ENCODE measurements around the gene FKBP1B.
A peak's percentile ranks its signal among the peaks of the same experiment; 100 is the strongest.

Gene FKBP1B

GRCh38 chr2:24049485-24050021, at the start of gene FKBP1B:
Gene FKBP1B, plus strand, starts transcription at chr2:24049741. Its CDS starts 109 bp downstream, at chr2:24049850.
- ChIA-PET CTCF (interaction anchor here (0.5 to 2.0 kb wide), 4 partner anchors 12 to 226 kb away, joined by 3 to 6 read pairs (median 4); partner anchors contain the start of gene TP53I3), POLR2A (interaction anchor here (0.8 to 3.6 kb wide), 5 partner anchors 10 to 122 kb away, joined by 4 to 20 read pairs (median 7); partner anchors contain the start of genes ATAD2B and SF3B6)
- no peaks in the 10 kb centered on the region for H3K9me3 ChIP-seq (ENCODE audit: control insufficient read depth, insufficient read depth, low read depth, low read length)
- H3K36me3 ChIP-seq (ENCODE audit: control insufficient read depth in 2 of 2, insufficient read depth in 1 of 2, low read length in 2 of 2), result peaks cover 0 to 10% of the 10 kb centered on the region in 2 experiments; a peak in 1 of 3 replicates
- H3K4me1 ChIP-seq (ENCODE audit: control insufficient read depth, insufficient read depth, low read length), result peaks cover 9% of the 10 kb centered on the region; the same call in 1 of the 2 replicates
- peak within 1 kb of the TSS; percentile 66; the same call in 1 of the 2 replicates for H3K27ac ChIP-seq (ENCODE audit: extremely low read depth, low read depth, low read length)
- H3K4me3 ChIP-seq (ENCODE audit: low read depth, low read length), result peak within 1 kb of the TSS; percentile 79
- TF ChIP-seq ZFP69B (tag by site-specific recombination; IDR thresholded peaks at IDR 0.05) (0 out of 2 replicates have a peak, but pooled peaks have one; percentile 15), ZNF670 (tag by site-specific recombination; IDR thresholded peaks at IDR 0.05; ENCODE audit: low read depth) (no peak), PATZ1 (tag by site-specific recombination; IDR thresholded peaks at IDR 0.05) (peak; percentile 34; the same call in 1 of the 2 replicates), ZNF701 (tag by site-specific recombination; IDR thresholded peaks at IDR 0.05) (no peak), ZNF501 (tag by site-specific recombination; IDR thresholded peaks at IDR 0.05) (no peak), KLF7 (tag by site-specific recombination; IDR thresholded peaks at IDR 0.05; ENCODE audit: borderline replicate concordance) (0 out of 2 replicates have a peak, but pooled peaks have one; percentile 38), ZNF132 (tag by site-specific recombination; IDR thresholded peaks at IDR 0.05; ENCODE audit: borderline replicate concordance) (no peak), ZBTB20 (tag by site-specific recombination; IDR thresholded peaks at IDR 0.05) (no peak), SCRT2 (tag by site-specific recombination; IDR thresholded peaks at IDR 0.05) (no peak), ZNF792 (tag by site-specific recombination; IDR thresholded peaks at IDR 0.05) (no peak), ZNF777 (tag by site-specific recombination; IDR thresholded peaks at IDR 0.05; ENCODE audit: borderline replicate concordance) (no peak), ZFP3 (tag by site-specific recombination; IDR thresholded peaks at IDR 0.05; ENCODE audit: low read depth) (no peak), ZNF549 (tag by site-specific recombination; IDR thresholded peaks at IDR 0.05) (no peak), ZNF660 (tag by site-specific recombination; IDR thresholded peaks at IDR 0.05) (0 out of 2 replicates have a peak, but pooled peaks have one; percentile 30), ZNF707 (tag by site-specific recombination; IDR thresholded peaks at IDR 0.05) (no peak), YY2 (tag by site-specific recombination; IDR thresholded peaks at IDR 0.05) (no peak), ZNF138 (tag by site-specific recombination; IDR thresholded peaks at IDR 0.05; ENCODE audit: borderline replicate concordance) (no peak), ZNF274 (IDR thresholded peaks at IDR 0.05; ENCODE audit: low read length) (no peak), ZNF274 (tag by site-specific recombination; IDR thresholded peaks at IDR 0.05; ENCODE audit: borderline replicate concordance) (no peak), ZNF324 (tag by site-specific recombination; IDR thresholded peaks at IDR 0.05) (no peak), SP3 (tag by site-specific recombination; IDR thresholded peaks at IDR 0.05) (peak; percentile 80), ZNF843 (tag by site-specific recombination; IDR thresholded peaks at IDR 0.05) (no peak), ZNF335 (tag by site-specific recombination; conservative IDR thresholded peaks at IDR 0.05) (no peak; the same call in 1 of the 2 replicates), ZBTB17 (tag by site-specific recombination; IDR thresholded peaks at IDR 0.05) (peak; percentile 63; the same call in 1 of the 2 replicates), ZNF239 (tag by site-specific recombination; IDR thresholded peaks at IDR 0.05) (no peak), ZNF654 (tag by site-specific recombination; IDR thresholded peaks at IDR 0.05; ENCODE audit: low read depth) (no peak), ZNF16 (tag by site-specific recombination; IDR thresholded peaks at IDR 0.05; ENCODE audit: low read depth) (no peak), ZNF221 (tag by site-specific recombination; IDR thresholded peaks at IDR 0.05; ENCODE audit: borderline replicate concordance) (no peak), ZFP37 (tag by site-specific recombination; IDR thresholded peaks at IDR 0.05) (no peak), ZNF560 (tag by site-specific recombination; IDR thresholded peaks at IDR 0.05; ENCODE audit: borderline replicate concordance) (no peak), ZNF175 (tag by site-specific recombination; IDR thresholded peaks at IDR 0.05) (no peak), ZNF610 (tag by site-specific recombination; IDR thresholded peaks at IDR 0.05; ENCODE audit: borderline replicate concordance) (no peak), ZSCAN5A (tag by site-specific recombination; IDR thresholded peaks at IDR 0.05) (no peak), ZNF214 (tag by site-specific recombination; IDR thresholded peaks at IDR 0.05; ENCODE audit: borderline replicate concordance) (no peak)
- TF ChIP-seq, protein P1, sequence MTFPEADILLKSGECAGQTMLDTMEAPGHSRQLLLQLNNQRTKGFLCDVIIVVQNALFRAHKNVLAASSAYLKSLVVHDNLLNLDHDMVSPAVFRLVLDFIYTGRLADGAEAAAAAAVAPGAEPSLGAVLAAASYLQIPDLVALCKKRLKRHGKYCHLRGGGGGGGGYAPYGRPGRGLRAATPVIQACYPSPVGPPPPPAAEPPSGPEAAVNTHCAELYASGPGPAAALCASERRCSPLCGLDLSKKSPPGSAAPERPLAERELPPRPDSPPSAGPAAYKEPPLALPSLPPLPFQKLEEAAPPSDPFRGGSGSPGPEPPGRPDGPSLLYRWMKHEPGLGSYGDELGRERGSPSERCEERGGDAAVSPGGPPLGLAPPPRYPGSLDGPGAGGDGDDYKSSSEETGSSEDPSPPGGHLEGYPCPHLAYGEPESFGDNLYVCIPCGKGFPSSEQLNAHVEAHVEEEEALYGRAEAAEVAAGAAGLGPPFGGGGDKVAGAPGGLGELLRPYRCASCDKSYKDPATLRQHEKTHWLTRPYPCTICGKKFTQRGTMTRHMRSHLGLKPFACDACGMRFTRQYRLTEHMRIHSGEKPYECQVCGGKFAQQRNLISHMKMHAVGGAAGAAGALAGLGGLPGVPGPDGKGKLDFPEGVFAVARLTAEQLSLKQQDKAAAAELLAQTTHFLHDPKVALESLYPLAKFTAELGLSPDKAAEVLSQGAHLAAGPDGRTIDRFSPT (tag by site-specific recombination; IDR thresholded peaks at IDR 0.05), result no peak

Measured in HEK293 (cell line).